ENCODE data around the gene UPK2.

The UPK2 gene

DNA sequence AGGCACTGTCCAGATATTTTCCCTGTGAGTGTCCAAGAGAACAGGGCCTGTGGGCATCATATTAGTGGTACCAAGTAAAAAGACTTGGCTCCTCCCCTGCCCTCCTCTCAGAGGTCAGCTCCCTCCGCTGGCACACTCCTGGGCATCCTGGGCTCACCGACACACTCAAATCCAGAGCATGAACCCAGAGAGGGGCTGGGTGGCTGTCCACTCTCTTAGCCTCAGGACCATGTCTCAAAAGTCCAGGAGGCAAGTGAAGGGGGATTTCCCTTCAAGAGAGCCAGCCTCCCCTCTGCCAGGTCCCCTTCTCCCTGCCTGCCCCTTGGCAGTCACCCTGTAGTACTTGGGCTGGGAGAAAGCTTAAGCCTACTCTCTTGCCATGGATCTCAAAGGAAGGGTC lies 40.7 kb upstream of the UPK2 start:
- TF ChIP-seq, protein P1, sequence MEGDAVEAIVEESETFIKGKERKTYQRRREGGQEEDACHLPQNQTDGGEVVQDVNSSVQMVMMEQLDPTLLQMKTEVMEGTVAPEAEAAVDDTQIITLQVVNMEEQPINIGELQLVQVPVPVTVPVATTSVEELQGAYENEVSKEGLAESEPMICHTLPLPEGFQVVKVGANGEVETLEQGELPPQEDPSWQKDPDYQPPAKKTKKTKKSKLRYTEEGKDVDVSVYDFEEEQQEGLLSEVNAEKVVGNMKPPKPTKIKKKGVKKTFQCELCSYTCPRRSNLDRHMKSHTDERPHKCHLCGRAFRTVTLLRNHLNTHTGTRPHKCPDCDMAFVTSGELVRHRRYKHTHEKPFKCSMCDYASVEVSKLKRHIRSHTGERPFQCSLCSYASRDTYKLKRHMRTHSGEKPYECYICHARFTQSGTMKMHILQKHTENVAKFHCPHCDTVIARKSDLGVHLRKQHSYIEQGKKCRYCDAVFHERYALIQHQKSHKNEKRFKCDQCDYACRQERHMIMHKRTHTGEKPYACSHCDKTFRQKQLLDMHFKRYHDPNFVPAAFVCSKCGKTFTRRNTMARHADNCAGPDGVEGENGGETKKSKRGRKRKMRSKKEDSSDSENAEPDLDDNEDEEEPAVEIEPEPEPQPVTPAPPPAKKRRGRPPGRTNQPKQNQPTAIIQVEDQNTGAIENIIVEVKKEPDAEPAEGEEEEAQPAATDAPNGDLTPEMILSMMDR (IDR thresholded peaks at IDR 0.05; ENCODE audit: insufficient read depth, missing control alignments), result no peak
- FAIRE-seq (no peak), DNase-seq (ENCODE audit: insufficient read length, low spot score) (no peak)

DNA sequence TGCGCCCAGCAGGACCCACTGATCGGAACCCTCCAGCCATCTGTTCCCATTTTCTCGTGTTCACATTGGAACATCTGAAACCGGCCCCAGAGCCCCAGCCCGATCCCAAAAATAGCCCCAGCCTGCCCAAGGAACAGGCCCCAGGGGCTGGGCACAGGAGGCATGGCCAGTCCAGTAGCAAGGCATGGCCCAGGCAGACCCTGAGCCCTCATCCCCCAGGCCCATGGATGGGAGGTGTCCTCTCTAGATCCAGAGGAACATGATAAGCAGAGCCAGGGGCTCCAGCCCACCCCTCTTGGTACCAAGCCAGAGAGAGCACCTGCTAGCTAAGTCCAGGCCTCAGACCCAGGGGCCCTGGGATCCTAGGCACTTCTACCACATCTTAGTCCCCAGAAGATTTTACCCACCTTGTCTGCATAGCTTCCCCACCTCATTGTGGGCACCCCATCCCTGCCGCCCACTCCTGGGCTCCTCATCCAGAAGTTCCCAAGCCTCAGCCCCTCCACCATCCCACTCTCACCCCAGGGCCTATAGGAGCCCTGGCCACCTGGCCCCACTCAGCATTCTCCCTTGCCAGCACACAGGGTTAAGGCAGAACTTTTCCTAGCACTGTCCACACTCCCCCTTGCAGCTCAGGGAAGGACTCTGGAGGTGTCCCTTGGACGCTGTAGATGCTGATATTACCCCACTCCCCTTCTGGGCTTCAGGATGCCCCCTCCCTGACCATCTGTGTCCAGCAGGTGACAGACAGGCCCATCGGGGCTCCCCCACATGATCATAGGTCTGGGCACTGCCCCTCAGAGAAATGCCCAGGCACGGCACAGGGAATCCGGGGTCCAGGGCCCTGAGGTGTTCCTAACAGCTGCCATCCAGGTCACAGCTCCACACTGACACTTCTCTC lies 39.9 kb upstream of the UPK2 start:
- no peak for FAIRE-seq
- DNase-seq (ENCODE audit: insufficient read length, low spot score), result no peak
- TF ChIP-seq, protein P1 (IDR thresholded peaks at IDR 0.05; ENCODE audit: insufficient read depth, missing control alignments), result no peak

DNA sequence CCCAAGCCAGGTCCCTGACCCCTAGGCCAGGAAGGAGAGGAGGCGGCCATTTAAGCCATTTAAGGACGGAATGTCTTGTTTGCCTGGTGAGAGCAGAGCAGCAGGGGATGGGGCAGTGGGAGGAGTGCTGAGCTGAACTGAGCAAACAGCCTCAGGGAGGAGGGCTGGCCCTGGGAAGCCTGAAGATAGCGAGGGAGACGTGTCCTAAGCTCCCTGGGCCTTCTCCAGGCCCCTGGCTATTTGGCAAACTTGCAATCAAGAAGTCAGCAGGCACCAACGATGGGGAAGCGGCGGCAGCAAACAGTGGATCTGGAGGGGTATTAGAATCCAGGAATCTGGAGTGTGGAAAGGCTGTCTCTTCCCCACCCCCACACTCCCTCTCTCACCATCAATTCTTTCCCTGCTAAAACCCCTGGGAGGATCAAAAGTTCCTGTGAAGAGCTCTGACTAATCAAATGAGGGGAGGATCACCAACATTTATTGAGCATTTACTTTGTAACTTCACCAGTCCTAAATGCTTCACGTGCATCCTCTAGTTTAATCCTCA lies 39.2 kb upstream of the UPK2 start:
- TF ChIP-seq, protein P1 (IDR thresholded peaks at IDR 0.05; ENCODE audit: insufficient read depth, missing control alignments), result no peak
- FAIRE-seq, result no peak
- no peak for DNase-seq (ENCODE audit: insufficient read length, low spot score)

DNA sequence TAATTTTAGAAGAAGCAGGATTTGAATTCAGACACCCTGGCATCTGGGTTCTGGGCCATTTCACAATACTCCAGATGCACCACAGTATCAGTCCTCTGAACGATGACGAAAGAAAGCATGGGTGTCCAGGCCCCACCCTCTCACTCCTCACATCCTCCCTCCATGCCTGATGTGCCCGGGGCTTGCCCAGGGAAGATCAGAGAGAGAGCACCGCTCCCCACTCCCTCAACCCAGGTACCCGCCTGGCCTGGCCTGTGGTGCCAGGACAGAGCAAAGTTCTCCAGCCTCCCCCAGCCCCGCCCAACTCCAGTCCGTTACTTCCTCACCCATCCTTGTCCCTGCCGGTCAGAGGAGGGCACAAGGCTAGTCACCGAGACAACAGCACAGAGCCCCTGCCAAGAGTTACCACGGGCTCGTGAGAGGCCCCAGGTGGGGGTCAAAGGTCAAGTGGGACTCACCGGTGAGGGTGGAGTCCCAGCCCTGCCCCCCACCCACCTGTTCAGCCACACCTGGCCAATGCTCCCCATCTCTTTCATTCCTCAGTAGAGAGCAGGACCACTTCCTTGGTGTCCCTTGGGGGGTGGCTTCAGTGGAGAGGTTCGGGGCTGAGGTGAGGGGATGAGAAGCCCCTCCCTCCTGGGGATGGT lies 38.5 kb upstream of the UPK2 start:
- TF ChIP-seq, protein P1 (IDR thresholded peaks at IDR 0.05; ENCODE audit: insufficient read depth, missing control alignments), result no peak
- no peak for DNase-seq (ENCODE audit: insufficient read length, low spot score)
- FAIRE-seq, result no peak

DNA sequence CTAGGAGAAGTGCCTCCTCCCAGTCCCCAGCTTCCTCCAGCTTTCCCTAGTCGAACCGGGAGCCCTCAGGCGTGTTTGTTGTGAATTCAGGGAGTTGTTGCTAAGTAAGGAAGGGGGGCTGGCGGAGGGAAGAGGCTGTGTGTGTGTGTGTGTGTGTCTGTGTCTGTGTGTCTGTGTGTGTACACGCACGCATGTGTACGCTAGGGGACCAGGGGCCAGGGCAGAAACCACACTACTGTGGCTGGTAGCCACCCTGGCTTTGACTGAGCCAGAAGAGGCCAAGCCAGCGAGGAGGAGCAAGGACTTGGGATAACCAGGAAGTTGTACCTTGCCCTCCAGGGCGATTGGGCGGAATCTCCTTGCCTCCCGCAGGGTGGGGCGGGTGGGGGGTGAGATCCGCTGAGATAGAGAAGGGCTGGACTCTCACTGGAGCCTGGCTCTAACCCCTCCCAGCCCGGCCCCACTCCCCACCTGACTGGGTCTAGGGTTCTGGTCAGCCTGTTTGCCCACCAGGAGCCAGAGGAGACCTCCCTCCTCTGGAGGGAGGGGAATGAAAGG lies 37.9 kb upstream of the UPK2 start:
- FAIRE-seq (no peak), DNase-seq (ENCODE audit: insufficient read length, low spot score) (no peak)
- TF ChIP-seq, protein P1 (IDR thresholded peaks at IDR 0.05; ENCODE audit: insufficient read depth, missing control alignments), result no peak

DNA sequence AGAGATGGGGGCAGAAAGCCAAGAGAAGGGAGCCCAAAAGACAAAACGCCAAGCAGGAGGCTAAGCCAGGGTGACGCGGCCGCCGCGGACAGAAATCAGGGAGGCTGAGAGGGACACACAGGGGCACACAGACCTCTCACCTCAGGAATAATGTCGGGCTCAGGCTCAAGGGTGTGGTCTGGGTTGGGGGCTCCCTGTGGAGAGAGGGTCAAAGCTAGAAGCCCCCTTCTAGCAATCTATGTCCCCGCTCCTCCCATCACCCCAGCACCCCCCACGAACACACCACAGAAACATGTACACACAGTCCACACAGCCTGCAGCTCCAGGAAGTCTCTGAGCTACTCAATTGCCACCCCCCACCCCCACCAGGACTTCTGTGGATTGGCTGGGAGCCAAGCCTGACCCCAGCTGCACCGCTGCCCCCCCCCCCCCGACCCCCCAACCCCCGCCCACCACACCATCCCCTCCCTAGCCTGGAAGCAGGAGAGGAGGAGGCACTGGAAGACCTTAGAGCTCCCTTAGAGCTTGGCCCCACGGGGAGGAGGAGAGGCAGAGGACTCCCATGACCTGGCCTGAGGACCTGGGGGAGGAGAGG lies 37.3 kb upstream of the UPK2 start:
- DNase-seq (ENCODE audit: insufficient read length, low spot score), result no peak
- no peak for FAIRE-seq
- TF ChIP-seq, protein P1 (IDR thresholded peaks at IDR 0.05; ENCODE audit: insufficient read depth, missing control alignments), result no peak

All from D721Med (cell line).